Upper lobe of left lung (tissue), 6 donors: Measurements from ENCODE around the gene PTGR2. TPM values are rescaled to one million over a fixed set of nuclear protein-coding genes. Genes with fewer than 3 reads are reported as not detected.

Experiments
- ATAC-seq, 2 donors: fragments of 200-7000 bp; cut with Tn5 transposase; one replicate each; pipeline ENCODE4 v1.9.1; 2022; ENCODE audit warnings: mild to moderate bottlenecking in 2 of 2, moderate library complexity in 2 of 2; ENCODE audit not compliant: low FRiP score in 2 of 2
- DNase-seq, 2 donors: peaks; one replicate each; pipeline ENCODE4 v3.0.0-alpha.2; 2019 to 2020
- H3K27ac ChIP-seq, 4 donors: fragments of 200-600 bp; sonication (generic); one replicate each; pipeline ENCODE4 v1.5.1; 2016 to 2019
- H3K27me3 ChIP-seq, 4 donors: fragments of 200-600 bp; sonication (generic); one replicate each; pipeline ENCODE4 v1.5.1; 2017 to 2019
- H3K36me3 ChIP-seq, 4 donors: fragments of 200-600 bp; sonication (generic); one replicate each; pipeline ENCODE4 v1.5.1; 2016 to 2019
- H3K4me1 ChIP-seq, 4 donors: fragments of 200-600 bp; sonication (generic); one replicate each; pipeline ENCODE4 v1.5.1; 2018 to 2019
- H3K4me3 ChIP-seq, 4 donors: fragments of 200-600 bp; sonication (generic); one replicate each; pipeline ENCODE4 v1.5.1; 2017 to 2019; ENCODE audit warnings: mild to moderate bottlenecking in 2 of 4, moderate library complexity in 1 of 4
- H3K9me3 ChIP-seq, 4 donors: fragments of 200-600 bp; sonication (generic); one replicate each; pipeline ENCODE4 v1.5.1; 2018 to 2019
- CTCF ChIP-seq, 6 experiments: fragments of 450-650 bp in 4 of 6; fragments of 200-600 bp in 2 of 6; sonication (generic) in 2 of 6; IDR thresholded peaks; one replicate each; pipeline ENCODE4 v1.5.1; 2016 to 2019; ENCODE audit warnings: antibody characterized with exemption in 6 of 6
- EP300 ChIP-seq, 4 donors: sonication (generic); formaldehyde crosslinking; IDR thresholded peaks; one replicate each; pipeline ENCODE4 v1.5.1; 2017; ENCODE audit warnings: antibody characterized with exemption in 4 of 4, control low read depth in 2 of 4
- POLR2A ChIP-seq, 4 donors: fragments of 450-650 bp; IDR thresholded peaks; one replicate each; pipeline ENCODE4 v1.5.1; 2016 to 2017; ENCODE audit warnings: antibody characterized with exemption in 4 of 4, mild to moderate bottlenecking in 2 of 4
- POLR2AphosphoS5 ChIP-seq, 2 donors: sonication (generic); formaldehyde crosslinking; IDR thresholded peaks; one replicate each; pipeline ENCODE4 v1.5.1; 2017; ENCODE audit warnings: antibody characterized with exemption in 2 of 2
- WGBS, 2 donors: methylation state at CpG; one replicate each; pipeline ENCODE4 v1.1.5; 2017 to 2018; 5-methylcytosine and 5-hydroxymethylcytosine counted together
- total RNA-seq, 6 donors: library from RNA; depleted of rRNA in 4 of 6; stranded (reverse); fragments of >200 nt in 4 of 6; gene quantifications; one replicate each; pipeline versions ENCODE4 v1.1.0 to v1.2.1, GENCODE V29; 2016 to 2021
- donor health status: DM: no; HTN: no; CAD: no; lungs with moderate emphysema.
- donor health status: DM: no; HTN: yes; CAD: no; lungs with severe emphysema.

The PTGR2 gene
- total RNA-seq, 6 donors from 2014 or later = 4.3 to 15.0 (median 8.8) TPM

GRCh38 chr14:73810478-73811163 lies 41.0 kb upstream of the PTGR2 start:
- WGBS, 2 donors = 74 to 85% methylated on average over 13 of the region's 13 CpGs
- peak in 1 of 2 donors; percentile 39 for ATAC-seq

GRCh38 chr14:73811164-73811503 lies 40.5 kb upstream of the PTGR2 start:
- no peaks in the 10 kb centered on the region for H3K9me3 ChIP-seq
- no peak overlapping the region for H3K27ac ChIP-seq
- H3K4me3 ChIP-seq = no peak overlapping the region
- no peaks in the 10 kb centered on the region for H3K27me3 ChIP-seq
- H3K36me3 ChIP-seq = no peaks in the 10 kb centered on the region
- ATAC-seq (no peak), DNase-seq (no peak)
- H3K4me1 ChIP-seq = no peaks in the 10 kb centered on the region
- WGBS, 2 donors = 87 to 94% methylated on average over 2 of the region's 2 CpGs
- TF ChIP-seq EP300 (IDR thresholded peaks at IDR 0.05) (no peak), POLR2A (IDR thresholded peaks at IDR 0.05) (no peak), POLR2AphosphoS5 (IDR thresholded peaks at IDR 0.05) (no peak), CTCF (IDR thresholded peaks at IDR 0.05) (no peak)

More at GRCh38 chr14:73810478-73811163, 41.0 kb upstream of the PTGR2 start:
- TF ChIP-seq CTCF (IDR thresholded peaks at IDR 0.05) (no peak), POLR2AphosphoS5 (IDR thresholded peaks at IDR 0.05) (no peak), POLR2A (IDR thresholded peaks at IDR 0.05) (no peak), EP300 (IDR thresholded peaks at IDR 0.05) (no peak)
- Histone ChIP-seq H3K4me3 (no peak overlapping the region), H3K4me1 (no peaks in the 10 kb centered on the region), H3K27me3 (no peaks in the 10 kb centered on the region), H3K27ac (no peak overlapping the region), H3K9me3 (no peaks in the 10 kb centered on the region), H3K36me3 (no peaks in the 10 kb centered on the region)
- no peak for DNase-seq

DNA sequence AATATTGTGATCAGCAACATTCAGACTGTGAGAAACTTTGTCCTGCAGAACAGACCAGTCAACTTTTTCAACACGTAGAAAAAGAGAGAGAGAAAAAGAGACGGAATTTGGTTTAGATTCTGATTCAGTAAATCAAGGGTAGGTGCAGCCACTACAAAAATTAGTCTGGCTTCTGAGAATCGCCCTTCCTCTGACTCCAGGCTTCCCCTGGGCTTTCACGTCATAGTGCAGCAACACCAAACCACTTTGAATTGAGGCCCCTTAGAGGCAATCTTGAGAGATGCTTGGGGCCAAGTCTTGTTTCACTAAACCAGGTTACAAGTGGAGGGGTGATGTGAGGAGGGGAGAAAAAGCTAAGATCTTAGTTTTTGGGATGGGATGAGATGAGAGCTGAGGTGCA lies 37.5 kb upstream of the PTGR2 start:
- H3K27me3 ChIP-seq = no peaks in the 10 kb centered on the region
- no peaks in the 10 kb centered on the region for H3K4me1 ChIP-seq
- H3K27ac ChIP-seq = no peak overlapping the region
- H3K36me3 ChIP-seq = no peaks in the 10 kb centered on the region
- TF ChIP-seq POLR2AphosphoS5 (IDR thresholded peaks at IDR 0.05) (no peak), CTCF (IDR thresholded peaks at IDR 0.05) (no peak), EP300 (IDR thresholded peaks at IDR 0.05) (no peak), POLR2A (IDR thresholded peaks at IDR 0.05) (no peak)
- 78 to 81% methylated on average over 4 of the region's 4 CpGs for WGBS, 2 donors
- ATAC-seq = no peak
- no peak overlapping the region for H3K4me3 ChIP-seq
- H3K9me3 ChIP-seq = no peaks in the 10 kb centered on the region
- DNase-seq = no peak

DNA sequence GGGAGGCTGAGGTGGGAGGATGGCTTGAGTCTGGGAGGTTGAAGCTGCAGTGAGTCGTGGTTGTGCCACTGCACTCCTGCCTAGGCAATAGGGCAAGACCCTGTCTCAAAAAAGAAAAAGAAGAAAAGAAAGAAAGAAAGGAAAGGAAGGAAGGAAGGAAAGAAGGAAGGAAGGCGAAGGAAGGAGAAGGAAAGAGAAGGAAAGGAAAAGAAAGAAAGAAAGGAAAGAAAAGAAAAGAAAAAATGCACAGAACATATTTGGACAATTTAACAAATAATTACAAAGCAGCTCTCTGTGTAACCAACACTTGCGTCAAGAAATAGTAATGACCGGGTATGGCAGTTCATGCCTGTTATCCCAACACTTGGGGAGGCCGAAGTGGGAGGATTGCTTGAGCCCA lies 35.8 kb upstream of the PTGR2 start:
- DNase-seq (no peak), ATAC-seq (no peak)
- no peak for TF ChIP-seq CTCF (IDR thresholded peaks at IDR 0.05)
- TF ChIP-seq POLR2A (IDR thresholded peaks at IDR 0.05) = no peak
- TF ChIP-seq POLR2AphosphoS5 (IDR thresholded peaks at IDR 0.05) = no peak
- no peak for TF ChIP-seq EP300 (IDR thresholded peaks at IDR 0.05)
- WGBS, 2 donors = 59 to 81% methylated on average over 4 of the region's 5 CpGs
- no peaks in the 10 kb centered on the region for H3K4me1 ChIP-seq
- no peaks in the 10 kb centered on the region for H3K36me3 ChIP-seq
- H3K4me3 ChIP-seq = no peak overlapping the region
- no peaks in the 10 kb centered on the region for H3K27me3 ChIP-seq
- H3K27ac ChIP-seq = peak overlapping the region in 1 of 4 donors; percentile 16
- no peaks in the 10 kb centered on the region for H3K9me3 ChIP-seq

DNA sequence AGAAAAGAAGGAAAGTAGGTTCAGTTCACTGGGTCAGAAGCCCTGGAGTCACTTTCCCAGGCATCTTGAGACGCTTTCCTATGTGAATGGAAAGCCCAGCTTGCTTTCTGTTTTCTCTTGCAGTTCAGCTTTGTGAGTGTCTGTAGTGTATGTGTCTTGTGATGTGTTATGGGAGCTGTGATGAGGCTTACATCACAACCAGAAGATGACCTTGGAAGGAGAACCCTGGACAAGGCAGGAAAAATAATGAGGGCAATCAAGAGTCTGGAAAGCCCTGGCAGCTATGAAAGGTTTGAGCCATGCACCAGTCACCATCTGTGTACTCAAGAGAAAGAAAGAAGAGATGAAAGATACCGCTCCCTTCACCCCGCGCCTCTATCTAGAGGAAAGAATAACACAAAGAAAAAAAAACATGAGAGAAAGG lies 35.2 kb upstream of the PTGR2 start:
- ATAC-seq (peak in 1 of 2 donors; percentile 68), DNase-seq (peak in 1 of 2 donors; percentile 27)
- Histone ChIP-seq H3K27ac (peak overlapping the region in 1 of 4 donors; percentile 16), H3K4me1 (no peaks in the 10 kb centered on the region), H3K4me3 (no peak overlapping the region), H3K36me3 (no peaks in the 10 kb centered on the region), H3K9me3 (no peaks in the 10 kb centered on the region), H3K27me3 (no peaks in the 10 kb centered on the region)
- no peak for TF ChIP-seq EP300 (IDR thresholded peaks at IDR 0.05)
- no peak for TF ChIP-seq CTCF (IDR thresholded peaks at IDR 0.05)
- no peak for TF ChIP-seq POLR2AphosphoS5 (IDR thresholded peaks at IDR 0.05)
- TF ChIP-seq POLR2A (IDR thresholded peaks at IDR 0.05) = no peak
- WGBS, 2 donors = 63 to 69% methylated on average over 4 of the region's 4 CpGs
